SK-N-MC (cell line): ENCODE results near the gene ADTRP.

Source experiments
- EZH2 ChIP-seq: fragments of 200-600 bp; sonication (generic); IDR thresholded peaks from one replicate; pipeline ENCODE4 v1.6.1; 2017; ENCODE audit warnings: antibody characterized with exemption
- FOXP2 ChIP-seq: optimal IDR thresholded peaks from 2 replicates; pipeline ENCODE3; 2011; ENCODE audit warnings: mild to moderate bottlenecking, moderate library complexity; ENCODE audit not compliant: insufficient read depth; ENCODE audit errors: extremely low read length, control extremely low read depth
- POLR2AphosphoS5 ChIP-seq: IDR thresholded peaks from 2 replicates; pipeline ENCODE4 v1.6.1; 2012; ENCODE audit warnings: mild to moderate bottlenecking, low read depth, low read length, borderline replicate concordance

DNA sequence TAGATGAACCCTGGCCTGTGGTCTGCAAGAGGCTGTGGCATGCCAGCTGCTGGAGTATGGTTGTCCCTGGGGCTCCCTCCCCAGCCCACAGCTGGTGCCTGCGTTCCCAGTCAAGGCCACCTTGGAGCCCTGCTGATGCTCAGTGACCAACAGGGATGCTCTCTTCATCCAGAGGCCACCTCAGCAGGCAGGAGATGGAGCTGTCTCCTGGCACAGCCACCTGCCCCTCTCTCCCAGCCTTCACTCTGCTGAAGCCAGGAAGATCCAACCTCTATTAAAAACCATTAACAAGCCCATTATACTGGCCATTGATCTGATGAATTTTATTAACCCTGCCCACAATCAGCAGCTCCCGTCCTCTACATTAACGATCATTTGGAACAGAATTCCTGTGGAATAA, 40.4 kb downstream of the ADTRP start:
- TF ChIP-seq POLR2AphosphoS5 (no peak), EZH2 (no peak), FOXP2 (no peak)
